ENCODE measurements around the gene SLC4A4. TPM values are rescaled to one million over a fixed set of nuclear protein-coding genes. Genes with fewer than 3 reads are reported as not detected.

Gene SLC4A4
- total RNA-seq, 2 donors from 2014 or later, result 21.7 to 27.3 TPM

DNA sequence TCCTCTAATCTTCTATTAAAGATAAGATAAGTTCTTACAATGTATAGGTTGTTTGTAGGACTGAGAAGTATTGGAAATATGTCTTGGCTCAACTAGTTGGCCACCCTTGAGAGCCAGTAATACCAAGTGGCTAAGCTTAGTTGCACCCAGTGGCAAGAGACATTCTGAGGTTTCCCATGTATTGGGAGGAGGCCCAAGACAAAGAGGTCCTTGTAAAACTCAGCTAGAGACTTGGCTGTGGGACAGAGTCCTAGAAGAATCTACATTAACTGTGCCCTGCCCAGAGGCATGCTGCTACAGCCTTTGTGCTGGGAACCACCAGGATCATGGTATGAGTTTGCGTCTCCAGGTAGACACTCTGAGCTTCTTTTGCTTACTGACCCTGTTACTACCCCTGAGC lies 41.9 kb upstream of the SLC4A4 start:
- no peaks in the 10 kb centered on the region for H3K36me3 ChIP-seq
- no peaks in the 10 kb centered on the region for H3K27me3 ChIP-seq
- TF ChIP-seq, protein P1, sequence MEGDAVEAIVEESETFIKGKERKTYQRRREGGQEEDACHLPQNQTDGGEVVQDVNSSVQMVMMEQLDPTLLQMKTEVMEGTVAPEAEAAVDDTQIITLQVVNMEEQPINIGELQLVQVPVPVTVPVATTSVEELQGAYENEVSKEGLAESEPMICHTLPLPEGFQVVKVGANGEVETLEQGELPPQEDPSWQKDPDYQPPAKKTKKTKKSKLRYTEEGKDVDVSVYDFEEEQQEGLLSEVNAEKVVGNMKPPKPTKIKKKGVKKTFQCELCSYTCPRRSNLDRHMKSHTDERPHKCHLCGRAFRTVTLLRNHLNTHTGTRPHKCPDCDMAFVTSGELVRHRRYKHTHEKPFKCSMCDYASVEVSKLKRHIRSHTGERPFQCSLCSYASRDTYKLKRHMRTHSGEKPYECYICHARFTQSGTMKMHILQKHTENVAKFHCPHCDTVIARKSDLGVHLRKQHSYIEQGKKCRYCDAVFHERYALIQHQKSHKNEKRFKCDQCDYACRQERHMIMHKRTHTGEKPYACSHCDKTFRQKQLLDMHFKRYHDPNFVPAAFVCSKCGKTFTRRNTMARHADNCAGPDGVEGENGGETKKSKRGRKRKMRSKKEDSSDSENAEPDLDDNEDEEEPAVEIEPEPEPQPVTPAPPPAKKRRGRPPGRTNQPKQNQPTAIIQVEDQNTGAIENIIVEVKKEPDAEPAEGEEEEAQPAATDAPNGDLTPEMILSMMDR (IDR thresholded peaks at IDR 0.05), result no peak
- no peak overlapping the region for H3K27ac ChIP-seq
- H3K4me3 ChIP-seq, result no peak overlapping the region
- no peak for DNase-seq (ENCODE audit: low spot score)
- H3K9me3 ChIP-seq, result no peaks in the 10 kb centered on the region
- H3K4me1 ChIP-seq, result peaks cover 0 to 8% of the 10 kb centered on the region in 2 donors

DNA sequence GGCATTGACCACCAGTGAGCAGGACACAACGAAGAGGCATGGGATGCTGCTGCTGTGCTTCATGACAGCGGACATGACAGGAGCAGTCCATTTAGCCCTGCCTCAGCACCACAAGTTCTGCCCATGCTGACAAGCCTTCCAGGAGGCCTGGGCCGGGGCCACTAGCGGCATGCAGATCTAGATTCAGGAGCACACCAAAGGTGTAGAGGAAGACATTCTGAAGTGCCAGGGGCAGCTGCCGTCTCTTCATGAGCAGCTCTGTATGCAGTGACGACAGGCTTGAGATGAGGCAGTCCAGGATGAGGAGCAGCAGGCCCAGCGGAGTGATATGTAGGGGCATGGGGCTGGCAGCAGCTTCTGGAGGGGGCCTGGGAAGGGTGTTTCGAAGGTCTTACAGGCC lies 38.5 kb upstream of the SLC4A4 start:
- no peak for DNase-seq (ENCODE audit: low spot score)
- Histone ChIP-seq H3K4me1 (peaks cover 0 to 8% of the 10 kb centered on the region in 2 donors), H3K27ac (no peak overlapping the region)

DNA sequence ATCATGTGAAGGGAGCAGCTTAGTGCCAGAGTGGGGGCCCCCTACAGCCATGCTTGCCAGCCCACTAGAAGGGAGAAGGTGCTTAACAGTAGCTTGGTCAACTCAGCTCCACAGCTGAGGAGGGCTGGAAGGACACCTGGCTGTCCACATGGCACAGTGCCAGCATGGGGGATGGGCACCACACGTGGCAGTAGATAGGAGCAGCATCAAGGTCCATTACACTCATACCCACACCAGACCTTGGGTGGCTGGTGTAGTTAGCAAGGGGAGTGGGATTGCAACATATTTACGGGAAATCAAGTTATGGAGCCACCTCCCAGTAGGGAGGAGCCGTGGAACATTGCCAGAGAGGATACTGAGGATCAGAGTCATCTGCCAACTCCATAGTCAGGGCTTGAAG lies 37.9 kb upstream of the SLC4A4 start:
- Histone ChIP-seq H3K9me3 (no peaks in the 10 kb centered on the region), H3K27ac (no peak overlapping the region), H3K4me3 (no peak overlapping the region), H3K4me1 (peaks cover 0 to 8% of the 10 kb centered on the region in 2 donors), H3K27me3 (no peaks in the 10 kb centered on the region), H3K36me3 (no peaks in the 10 kb centered on the region)
- TF ChIP-seq, protein P1 (IDR thresholded peaks at IDR 0.05), result no peak
- no peak for DNase-seq (ENCODE audit: low spot score)

More for the DNA sequence above, 38.5 kb upstream of the SLC4A4 start:
- no peak overlapping the region for H3K4me3 ChIP-seq
- H3K36me3 ChIP-seq, result no peaks in the 10 kb centered on the region
- TF ChIP-seq, protein P1 (IDR thresholded peaks at IDR 0.05), result no peak
- H3K27me3 ChIP-seq, result no peaks in the 10 kb centered on the region
- H3K9me3 ChIP-seq, result no peaks in the 10 kb centered on the region

DNA sequence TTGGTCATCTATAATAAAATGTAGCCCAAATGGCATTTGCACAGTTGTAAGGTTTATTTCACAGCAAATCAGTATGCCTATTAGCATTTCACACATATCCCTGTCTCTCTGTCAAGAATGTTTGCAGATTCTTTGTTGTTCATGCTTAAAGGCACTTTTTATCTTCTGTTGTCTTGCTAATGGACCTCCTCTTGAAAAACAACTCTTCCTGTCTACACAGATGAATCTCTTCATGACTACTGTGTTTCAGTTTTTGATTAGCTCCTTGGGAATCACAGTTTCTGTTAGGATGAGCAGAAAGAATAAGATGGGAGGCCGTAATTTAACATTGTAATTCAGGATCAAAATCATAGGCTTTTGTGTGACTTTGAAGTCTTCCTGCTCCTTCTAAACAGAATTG lies 35.5 kb upstream of the SLC4A4 start:
- Histone ChIP-seq H3K27me3 (no peaks in the 10 kb centered on the region), H3K27ac (no peak overlapping the region), H3K4me3 (no peak overlapping the region), H3K4me1 (peaks cover 0 to 8% of the 10 kb centered on the region in 2 donors), H3K9me3 (no peaks in the 10 kb centered on the region), H3K36me3 (no peaks in the 10 kb centered on the region)
- TF ChIP-seq, protein P1 (IDR thresholded peaks at IDR 0.05), result no peak
- DNase-seq (ENCODE audit: low spot score), result no peak

DNA sequence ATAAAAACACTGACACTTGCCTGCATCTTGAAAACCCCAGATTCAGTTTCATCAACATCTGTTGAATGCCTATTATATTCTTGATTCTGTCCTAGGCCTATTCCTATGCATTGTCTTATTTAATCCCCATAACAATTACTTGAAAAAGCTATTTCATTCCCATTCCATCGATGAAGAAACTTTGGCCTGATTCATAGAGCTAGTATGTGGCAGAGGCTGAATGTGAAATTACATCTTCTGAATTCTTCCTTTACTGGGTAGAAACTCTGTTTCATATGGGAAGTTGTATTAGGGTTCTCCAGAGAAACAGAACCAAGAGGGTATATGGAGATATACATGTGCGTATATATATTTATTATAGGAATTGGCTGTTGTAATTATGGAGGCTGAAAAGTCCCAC lies 35.0 kb upstream of the SLC4A4 start:
- no peak for DNase-seq (ENCODE audit: low spot score)

More for the DNA sequence above, 35.0 kb upstream of the SLC4A4 start:
- Histone ChIP-seq H3K36me3 (no peaks in the 10 kb centered on the region), H3K4me3 (no peak overlapping the region), H3K27ac (no peak overlapping the region), H3K27me3 (no peaks in the 10 kb centered on the region), H3K4me1 (peaks cover 0 to 8% of the 10 kb centered on the region in 2 donors), H3K9me3 (no peaks in the 10 kb centered on the region)
- TF ChIP-seq, protein P1 (IDR thresholded peaks at IDR 0.05), result no peak
